ENCODE data around the gene PTHLH.
A peak's percentile ranks its signal among the peaks of the same experiment; 100 is the strongest.

- TF ChIP-seq EZH2 (IDR thresholded peaks at IDR 0.05; ENCODE audit: borderline replicate concordance) (peak; percentile 41), CTCF (IDR thresholded peaks at IDR 0.05; ENCODE audit: poor library complexity) (no peak), EZH2phosphoT487 (IDR thresholded peaks at IDR 0.05; ENCODE audit: low read depth, severe bottlenecking, unreplicated experiment) (no peak)
Observed at GRCh38 chr12:27975222-27976136, 2.9 kb upstream of the PTHLH start.
